NCI-H226 (cell line): ENCODE data around the gene NXPH4.

Source experiments
- DNase-seq: peaks from one replicate; pipeline ENCODE4 v3.0.0-alpha.2; 2015

NXPH4 gene

GRCh38 chr12:57185403-57185802 lies 31.2 kb upstream of the NXPH4 start:
- DNase-seq, result no peak

GRCh38 chr12:57185906-57186508 lies 30.6 kb upstream of the NXPH4 start:
- DNase-seq, result no peak

- no peak for DNase-seq
These were observed 29.1 kb upstream of the NXPH4 start for GRCh38 chr12:57187222-57188089.

DNA sequence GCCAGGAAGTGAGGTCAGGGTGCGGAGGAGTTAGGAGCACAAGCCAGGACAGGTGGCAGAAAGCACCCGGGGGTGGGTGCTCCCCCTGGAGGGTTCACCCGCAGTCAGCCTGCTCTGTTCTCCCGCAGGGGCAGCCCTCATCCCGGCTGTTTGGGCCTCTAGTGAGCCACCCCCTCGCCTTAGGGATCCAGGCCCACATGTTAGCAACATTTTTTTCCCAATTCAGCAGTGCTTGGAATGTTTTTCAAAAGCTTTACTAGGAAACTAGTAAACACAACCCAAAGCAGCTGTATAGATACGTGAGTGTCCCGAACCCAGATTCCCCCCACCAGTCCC lies 28.5 kb upstream of the NXPH4 start:
- DNase-seq, result no peak

GRCh38 chr12:57190037-57190436 lies 26.6 kb upstream of the NXPH4 start:
- no peak for DNase-seq

- DNase-seq, result no peak
These were observed 25.8 kb upstream of the NXPH4 start for GRCh38 chr12:57190821-57191220.

DNA sequence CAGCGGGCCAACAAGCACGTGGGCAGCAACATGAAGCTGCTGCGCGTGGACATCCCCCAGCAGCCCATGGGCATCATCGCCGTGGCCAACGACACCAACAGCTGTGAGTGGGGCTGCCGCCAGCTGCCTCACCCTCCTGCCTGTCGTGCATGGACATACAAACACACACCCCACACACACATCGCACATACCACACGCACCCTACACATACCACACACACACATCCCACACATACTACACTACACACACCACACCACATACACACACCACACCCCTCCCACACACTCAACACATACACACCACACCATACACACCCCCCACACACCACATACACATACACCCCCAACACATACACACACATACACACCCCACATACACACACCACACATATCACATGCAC lies 25.2 kb upstream of the NXPH4 start:
- DNase-seq, result no peak

DNA sequence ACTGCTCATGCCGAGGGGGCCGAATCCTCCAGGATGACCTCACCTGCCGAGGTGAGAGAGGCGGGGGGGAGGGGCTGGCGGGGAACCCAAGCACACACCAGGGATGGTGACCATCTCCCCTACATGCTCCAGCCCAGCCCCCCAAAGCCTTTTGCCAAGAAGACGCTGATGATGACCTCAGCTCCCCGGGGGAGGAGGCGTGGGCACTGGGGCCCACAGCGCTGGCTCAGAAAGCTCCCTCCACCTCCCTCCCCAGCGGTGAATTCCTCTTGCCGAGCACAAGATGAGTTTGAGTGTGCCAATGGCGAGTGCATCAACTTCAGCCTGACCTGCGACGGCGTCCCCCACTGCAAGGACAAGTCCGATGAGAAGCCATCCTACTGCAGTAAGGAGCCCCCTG lies 23.7 kb upstream of the NXPH4 start:
- no peak for DNase-seq

- no peak for DNase-seq
These were observed 22.8 kb upstream of the NXPH4 start for GRCh38 chr12:57193706-57194245.

DNA sequence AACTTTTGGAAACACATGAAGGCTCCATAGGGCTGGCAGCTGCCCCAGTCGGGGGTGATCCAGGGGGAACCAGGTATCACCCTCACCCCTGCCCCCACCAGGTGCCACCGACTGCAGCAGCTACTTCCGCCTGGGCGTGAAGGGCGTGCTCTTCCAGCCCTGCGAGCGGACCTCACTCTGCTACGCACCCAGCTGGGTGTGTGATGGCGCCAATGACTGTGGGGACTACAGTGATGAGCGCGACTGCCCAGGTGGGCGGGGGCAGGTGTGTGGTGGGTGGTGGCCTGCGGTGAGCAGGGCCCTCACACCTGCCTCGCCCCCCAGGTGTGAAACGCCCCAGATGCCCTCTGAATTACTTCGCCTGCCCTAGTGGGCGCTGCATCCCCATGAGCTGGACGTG lies 22.3 kb upstream of the NXPH4 start:
- no peak for DNase-seq

GRCh38 chr12:57195186-57195585 lies 21.4 kb upstream of the NXPH4 start:
- no peak for DNase-seq

DNA sequence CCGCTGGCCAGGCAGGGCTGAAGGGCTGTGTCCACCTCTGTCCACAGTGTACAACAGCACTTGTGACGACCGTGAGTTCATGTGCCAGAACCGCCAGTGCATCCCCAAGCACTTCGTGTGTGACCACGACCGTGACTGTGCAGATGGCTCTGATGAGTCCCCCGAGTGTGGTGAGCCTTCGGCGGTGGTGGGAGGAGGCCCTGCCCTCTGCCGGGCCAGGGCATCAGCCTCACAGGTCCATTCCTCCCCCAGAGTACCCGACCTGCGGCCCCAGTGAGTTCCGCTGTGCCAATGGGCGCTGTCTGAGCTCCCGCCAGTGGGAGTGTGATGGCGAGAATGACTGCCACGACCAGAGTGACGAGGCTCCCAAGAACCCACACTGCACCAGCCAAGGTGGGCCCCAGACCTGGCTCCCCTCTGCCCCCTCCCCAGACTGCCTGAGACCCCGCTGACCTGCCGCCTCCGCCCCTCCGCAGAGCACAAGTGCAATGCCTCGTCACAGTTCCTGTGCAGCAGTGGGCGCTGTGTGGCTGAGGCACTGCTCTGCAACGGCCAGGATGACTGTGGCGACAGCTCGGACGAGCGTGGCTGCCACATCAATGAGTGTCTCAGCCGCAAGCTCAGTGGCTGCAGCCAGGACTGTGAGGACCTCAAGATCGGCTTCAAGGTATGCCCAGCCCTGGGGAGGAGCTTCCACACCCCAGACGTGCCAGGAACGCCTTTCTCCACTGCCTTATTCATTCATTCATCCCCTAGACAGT lies 20.8 kb upstream of the NXPH4 start:
- DNase-seq, result no peak

- no peak for DNase-seq
These were observed 20.2 kb upstream of the NXPH4 start for GRCh38 chr12:57196439-57196838.

GRCh38 chr12:57196956-57197355 lies 19.6 kb upstream of the NXPH4 start:
- DNase-seq, result no peak

GRCh38 chr12:57198329-57198728 lies 18.3 kb upstream of the NXPH4 start:
- DNase-seq, result no peak

DNA sequence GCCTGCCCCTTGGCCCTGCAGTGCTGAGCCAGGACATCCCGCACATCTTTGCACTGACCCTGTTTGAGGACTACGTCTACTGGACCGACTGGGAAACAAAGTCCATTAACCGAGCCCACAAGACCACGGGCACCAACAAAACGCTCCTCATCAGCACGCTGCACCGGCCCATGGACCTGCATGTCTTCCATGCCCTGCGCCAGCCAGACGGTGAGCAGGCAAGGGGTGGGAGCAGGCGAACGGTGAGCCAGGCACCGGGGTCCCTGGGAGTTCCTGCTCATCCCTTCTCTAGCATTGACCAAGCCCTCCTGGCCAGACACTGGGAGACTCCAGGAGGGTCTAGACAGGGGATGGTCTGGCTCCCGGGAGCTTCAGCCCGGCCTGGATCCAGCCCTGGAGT lies 17.4 kb upstream of the NXPH4 start:
- no peak for DNase-seq

GRCh38 chr12:57200497-57200896 lies 16.1 kb upstream of the NXPH4 start:
- no peak for DNase-seq

DNA sequence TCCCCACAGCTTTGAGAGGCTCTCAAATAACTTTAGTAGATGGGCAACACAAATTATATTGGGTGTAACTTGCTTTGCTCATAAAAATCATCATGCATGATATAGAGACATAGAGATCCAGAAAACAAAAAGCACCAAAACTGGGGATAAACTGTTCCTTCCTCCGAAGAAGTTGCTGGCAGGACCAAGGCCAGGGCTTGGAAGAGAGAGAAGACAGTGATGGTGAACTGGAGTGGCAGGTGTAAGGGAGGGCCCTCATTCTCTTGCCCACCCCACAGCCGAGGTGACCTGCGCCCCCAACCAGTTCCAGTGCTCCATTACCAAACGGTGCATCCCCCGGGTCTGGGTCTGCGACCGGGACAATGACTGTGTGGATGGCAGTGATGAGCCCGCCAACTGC lies 15.4 kb upstream of the NXPH4 start:
- no peak for DNase-seq

GRCh38 chr12:57201631-57202030 lies 15.0 kb upstream of the NXPH4 start:
- DNase-seq, result no peak

- DNase-seq, result no peak
These were observed 14.3 kb upstream of the NXPH4 start for GRCh38 chr12:57202321-57202720.

DNA sequence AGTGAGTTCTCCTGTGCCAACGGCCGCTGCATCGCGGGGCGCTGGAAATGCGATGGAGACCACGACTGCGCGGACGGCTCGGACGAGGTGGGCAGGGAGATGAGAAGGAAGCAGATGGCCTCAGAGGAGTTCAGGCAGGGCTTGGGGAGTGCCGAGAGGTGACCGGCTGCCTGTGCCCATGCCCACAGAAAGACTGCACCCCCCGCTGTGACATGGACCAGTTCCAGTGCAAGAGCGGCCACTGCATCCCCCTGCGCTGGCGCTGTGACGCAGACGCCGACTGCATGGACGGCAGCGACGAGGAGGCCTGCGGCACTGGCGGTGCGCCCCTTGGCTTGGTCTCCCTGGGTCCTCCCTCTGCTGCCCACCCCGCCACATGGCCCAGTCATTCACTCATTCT lies 13.4 kb upstream of the NXPH4 start:
- DNase-seq, result no peak

GRCh38 chr12:57203791-57204190 lies 12.8 kb upstream of the NXPH4 start:
- no peak for DNase-seq

DNA sequence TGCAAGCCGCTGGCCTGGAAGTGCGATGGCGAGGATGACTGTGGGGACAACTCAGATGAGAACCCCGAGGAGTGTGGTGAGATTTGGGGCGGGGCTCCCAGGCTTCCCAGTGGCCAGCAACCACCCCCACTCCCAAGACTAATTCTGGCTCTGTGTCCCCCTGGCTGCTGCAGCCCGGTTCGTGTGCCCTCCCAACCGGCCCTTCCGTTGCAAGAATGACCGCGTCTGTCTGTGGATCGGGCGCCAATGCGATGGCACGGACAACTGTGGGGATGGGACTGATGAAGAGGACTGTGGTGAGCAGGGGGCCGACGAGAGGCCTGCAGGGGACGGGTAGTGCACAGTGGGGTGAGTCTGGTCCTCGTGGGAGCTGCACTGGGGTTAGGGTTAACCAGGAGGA lies 12.1 kb upstream of the NXPH4 start:
- no peak for DNase-seq

- no peak for DNase-seq
These were observed 11.4 kb upstream of the NXPH4 start for GRCh38 chr12:57205186-57205585.
